ENCODE measurements around the gene L1TD1. TPM values are rescaled to one million over a fixed set of nuclear protein-coding genes. Genes with fewer than 3 reads are reported as not detected.

L1TD1 gene
- total RNA-seq, 1 experiment from 2014 or later = 0.20 TPM

DNA sequence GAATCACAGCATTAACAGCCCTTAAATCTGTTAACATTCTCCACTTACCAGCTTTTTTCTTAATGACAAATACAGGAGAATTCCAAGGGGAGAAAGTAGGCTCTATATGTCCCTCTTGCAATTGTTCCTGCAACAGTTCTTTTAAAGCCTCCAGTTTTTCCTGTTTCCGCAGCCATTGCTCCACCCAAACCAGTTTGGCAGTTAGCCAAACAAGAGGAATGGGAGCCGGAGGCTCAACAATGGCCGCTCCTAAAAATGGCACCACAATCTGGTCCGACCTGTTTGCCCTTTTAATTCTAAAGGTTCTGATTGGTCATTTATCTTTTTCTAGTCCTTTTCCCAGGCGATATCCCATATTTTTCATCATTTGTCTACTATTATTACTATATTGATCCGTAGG lies 14.0 kb upstream of the L1TD1 start:
- H3K36me3 ChIP-seq (ENCODE audit: control insufficient read depth in 1 of 2, insufficient read depth in 2 of 2, low read length in 2 of 2) = no peaks in the 10 kb centered on the region
- ChIA-PET CTCF (no interaction called here), POLR2A (no interaction called here), RAD21 (ENCODE audit: low non-redundant PET in 1 of 2, low total read pairs in 2 of 2, uncharacterized antibody in 2 of 2, unreplicated experiment in 2 of 2) (no interaction called here)
- H3K4me1 ChIP-seq (ENCODE audit: control insufficient read depth in 1 of 2, insufficient read depth in 2 of 2, low read length in 2 of 2) = no peaks in the 10 kb centered on the region
- intact Hi-C loops (cut with micrococcal nuclease) = no loop called here
- ATAC-seq (no peak), DNase-seq (ENCODE audit: low read depth, low spot score) (no peak)
- H3K9ac ChIP-seq (ENCODE audit: low read length) = no peak overlapping the region
- no TSS peak for BruUV-seq (replicated peaks)
- no peaks in the 10 kb centered on the region for H3K9me3 ChIP-seq (ENCODE audit: control insufficient read depth in 1 of 2, insufficient read depth in 1 of 2, low read depth in 1 of 2, low read length in 2 of 2)
- no peak overlapping the region for H3K27ac ChIP-seq (ENCODE audit: low read depth, low read length)
- H4K20me1 ChIP-seq (ENCODE audit: insufficient read depth) = no peaks in the 10 kb centered on the region
- H3K4me3 ChIP-seq (replicated peaks in 1 of 2; ENCODE audit: low read depth in 1 of 2, low read length in 2 of 2) = no peak overlapping the region
- no peak overlapping the region for H3K4me2 ChIP-seq (ENCODE audit: low read length)
- no peaks in the 10 kb centered on the region for H3K79me2 ChIP-seq (ENCODE audit: insufficient read depth, low read length)
- no peaks in the 10 kb centered on the region for H3K27me3 ChIP-seq (ENCODE audit: insufficient read depth, low read length)
- no peaks in the 10 kb centered on the region for H3K9me2 ChIP-seq (ENCODE audit: insufficient read depth)
- H2AFZ ChIP-seq (ENCODE audit: low read depth, low read length, poor library complexity, severe bottlenecking) = no peak overlapping the region
- TF ChIP-seq, protein P1, sequence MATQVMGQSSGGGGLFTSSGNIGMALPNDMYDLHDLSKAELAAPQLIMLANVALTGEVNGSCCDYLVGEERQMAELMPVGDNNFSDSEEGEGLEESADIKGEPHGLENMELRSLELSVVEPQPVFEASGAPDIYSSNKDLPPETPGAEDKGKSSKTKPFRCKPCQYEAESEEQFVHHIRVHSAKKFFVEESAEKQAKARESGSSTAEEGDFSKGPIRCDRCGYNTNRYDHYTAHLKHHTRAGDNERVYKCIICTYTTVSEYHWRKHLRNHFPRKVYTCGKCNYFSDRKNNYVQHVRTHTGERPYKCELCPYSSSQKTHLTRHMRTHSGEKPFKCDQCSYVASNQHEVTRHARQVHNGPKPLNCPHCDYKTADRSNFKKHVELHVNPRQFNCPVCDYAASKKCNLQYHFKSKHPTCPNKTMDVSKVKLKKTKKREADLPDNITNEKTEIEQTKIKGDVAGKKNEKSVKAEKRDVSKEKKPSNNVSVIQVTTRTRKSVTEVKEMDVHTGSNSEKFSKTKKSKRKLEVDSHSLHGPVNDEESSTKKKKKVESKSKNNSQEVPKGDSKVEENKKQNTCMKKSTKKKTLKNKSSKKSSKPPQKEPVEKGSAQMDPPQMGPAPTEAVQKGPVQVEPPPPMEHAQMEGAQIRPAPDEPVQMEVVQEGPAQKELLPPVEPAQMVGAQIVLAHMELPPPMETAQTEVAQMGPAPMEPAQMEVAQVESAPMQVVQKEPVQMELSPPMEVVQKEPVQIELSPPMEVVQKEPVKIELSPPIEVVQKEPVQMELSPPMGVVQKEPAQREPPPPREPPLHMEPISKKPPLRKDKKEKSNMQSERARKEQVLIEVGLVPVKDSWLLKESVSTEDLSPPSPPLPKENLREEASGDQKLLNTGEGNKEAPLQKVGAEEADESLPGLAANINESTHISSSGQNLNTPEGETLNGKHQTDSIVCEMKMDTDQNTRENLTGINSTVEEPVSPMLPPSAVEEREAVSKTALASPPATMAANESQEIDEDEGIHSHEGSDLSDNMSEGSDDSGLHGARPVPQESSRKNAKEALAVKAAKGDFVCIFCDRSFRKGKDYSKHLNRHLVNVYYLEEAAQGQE (IDR thresholded peaks at IDR 0.05; ENCODE audit: low read depth) = no peak
- no peak for TF ChIP-seq SP1 (IDR thresholded peaks at IDR 0.05; ENCODE audit: low read depth)
- TF ChIP-seq, protein P2, sequence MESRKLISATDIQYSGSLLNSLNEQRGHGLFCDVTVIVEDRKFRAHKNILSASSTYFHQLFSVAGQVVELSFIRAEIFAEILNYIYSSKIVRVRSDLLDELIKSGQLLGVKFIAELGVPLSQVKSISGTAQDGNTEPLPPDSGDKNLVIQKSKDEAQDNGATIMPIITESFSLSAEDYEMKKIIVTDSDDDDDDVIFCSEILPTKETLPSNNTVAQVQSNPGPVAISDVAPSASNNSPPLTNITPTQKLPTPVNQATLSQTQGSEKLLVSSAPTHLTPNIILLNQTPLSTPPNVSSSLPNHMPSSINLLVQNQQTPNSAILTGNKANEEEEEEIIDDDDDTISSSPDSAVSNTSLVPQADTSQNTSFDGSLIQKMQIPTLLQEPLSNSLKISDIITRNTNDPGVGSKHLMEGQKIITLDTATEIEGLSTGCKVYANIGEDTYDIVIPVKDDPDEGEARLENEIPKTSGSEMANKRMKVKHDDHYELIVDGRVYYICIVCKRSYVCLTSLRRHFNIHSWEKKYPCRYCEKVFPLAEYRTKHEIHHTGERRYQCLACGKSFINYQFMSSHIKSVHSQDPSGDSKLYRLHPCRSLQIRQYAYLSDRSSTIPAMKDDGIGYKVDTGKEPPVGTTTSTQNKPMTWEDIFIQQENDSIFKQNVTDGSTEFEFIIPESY (IDR thresholded peaks at IDR 0.05; ENCODE audit: extremely low read depth, insufficient replicate concordance, low read length) = no peak
- TF ChIP-seq POLR2A (IDR thresholded peaks at IDR 0.05; ENCODE audit: borderline replicate concordance, extremely low read depth, insufficient read depth, insufficient read length) = no peak
- no peak for TF ChIP-seq ZFX (IDR thresholded peaks at IDR 0.05)
- TF ChIP-seq CBX3 (IDR thresholded peaks at IDR 0.05; ENCODE audit: low read depth) = no peak
- no peak for TF ChIP-seq EGR1 (IDR thresholded peaks at IDR 0.05; ENCODE audit: low read depth)
- no peak for TF ChIP-seq RAD21 (IDR thresholded peaks at IDR 0.05; ENCODE audit: low read depth)
- no peak for TF ChIP-seq FOSL1 (IDR thresholded peaks at IDR 0.05; ENCODE audit: low read depth)
- TF ChIP-seq YY1 (IDR thresholded peaks at IDR 0.05; ENCODE audit: extremely low read depth, insufficient replicate concordance, low read depth, low read length) = no peak
